Measurements from ENCODE around the gene CUBN.

DNA sequence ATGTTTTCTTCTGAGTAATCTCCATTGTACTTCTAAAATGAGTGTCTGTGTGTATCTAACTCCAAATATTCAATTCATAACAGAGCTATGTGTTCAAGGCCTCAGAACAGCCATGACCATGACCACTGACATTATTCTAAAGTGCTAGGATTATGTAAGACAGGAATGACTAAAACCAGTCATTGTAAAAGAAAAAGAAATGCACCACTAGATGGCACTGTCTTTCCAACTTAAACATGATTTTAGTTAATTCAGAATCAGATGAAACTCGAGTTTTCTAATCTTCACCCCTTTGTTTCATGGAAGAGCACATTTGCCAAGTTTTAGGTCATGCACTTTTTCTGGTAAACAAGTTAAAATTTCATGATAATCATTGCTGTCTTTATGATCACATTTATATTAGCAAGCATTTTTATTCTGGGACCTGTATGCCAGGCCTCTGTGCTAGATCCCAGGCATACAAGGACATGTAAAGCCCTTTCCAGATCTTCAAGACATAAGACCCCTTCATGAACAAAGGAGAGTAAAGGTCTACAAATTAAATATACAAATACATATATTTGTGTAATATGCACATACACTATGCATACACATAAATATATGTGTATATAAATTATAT is 286.2 kb downstream of the CUBN start:
- TF ChIP-seq, protein P1, sequence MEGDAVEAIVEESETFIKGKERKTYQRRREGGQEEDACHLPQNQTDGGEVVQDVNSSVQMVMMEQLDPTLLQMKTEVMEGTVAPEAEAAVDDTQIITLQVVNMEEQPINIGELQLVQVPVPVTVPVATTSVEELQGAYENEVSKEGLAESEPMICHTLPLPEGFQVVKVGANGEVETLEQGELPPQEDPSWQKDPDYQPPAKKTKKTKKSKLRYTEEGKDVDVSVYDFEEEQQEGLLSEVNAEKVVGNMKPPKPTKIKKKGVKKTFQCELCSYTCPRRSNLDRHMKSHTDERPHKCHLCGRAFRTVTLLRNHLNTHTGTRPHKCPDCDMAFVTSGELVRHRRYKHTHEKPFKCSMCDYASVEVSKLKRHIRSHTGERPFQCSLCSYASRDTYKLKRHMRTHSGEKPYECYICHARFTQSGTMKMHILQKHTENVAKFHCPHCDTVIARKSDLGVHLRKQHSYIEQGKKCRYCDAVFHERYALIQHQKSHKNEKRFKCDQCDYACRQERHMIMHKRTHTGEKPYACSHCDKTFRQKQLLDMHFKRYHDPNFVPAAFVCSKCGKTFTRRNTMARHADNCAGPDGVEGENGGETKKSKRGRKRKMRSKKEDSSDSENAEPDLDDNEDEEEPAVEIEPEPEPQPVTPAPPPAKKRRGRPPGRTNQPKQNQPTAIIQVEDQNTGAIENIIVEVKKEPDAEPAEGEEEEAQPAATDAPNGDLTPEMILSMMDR (IDR thresholded peaks at IDR 0.05), result peak; percentile 19 to 86 (median 54)
- TF ChIP-seq POLR2A (IDR thresholded peaks at IDR 0.05), result no peak
